Activated B cell treated with CpG ODN at 0.5 μM for 24 hours (primary cell): ENCODE measurements around the gene CCNF. TPM values are rescaled to one million over a fixed set of nuclear protein-coding genes. Genes with fewer than 3 reads are reported as not detected.
"Not testable (repeated sequence)": the region's sequence is repeated elsewhere in the genome, so short reads cannot be mapped to it uniquely, and the experiment has no call there.

Source experiments
- ATAC-seq: fragments of 200-7000 bp; cut with Tn5 transposase; one replicate; pipeline ENCODE4 v1.10.0; 2021; ENCODE audit warnings: low read depth, mild to moderate bottlenecking, moderate library complexity
- CTCF ChIA-PET: fragments of 350-600 bp; sonication (Branson Sonifier 250); formaldehyde crosslinking; loops from one replicate; lab custom pipeline; 2021; ENCODE audit warnings: antibody characterized with exemption; lab: Charles Lee
- POLR2A ChIA-PET: fragments of 350-600 bp; sonication (Branson Sonifier 250); formaldehyde crosslinking; loops from one replicate; lab custom pipeline; 2021; ENCODE audit warnings: antibody characterized with exemption; lab: Charles Lee
- DNase-seq: peaks from one replicate; pipeline ENCODE4 v3.0.0; 2022
- H3K27ac Mint-ChIP-seq: one replicate; pipeline ENCODE4 v1.8.0; 2020; ENCODE audit warnings: mixed read lengths
- H3K27me3 Mint-ChIP-seq: one replicate; pipeline ENCODE4 v1.8.0; 2021; ENCODE audit warnings: mixed read lengths
- H3K36me3 Mint-ChIP-seq: one replicate; pipeline ENCODE4 v1.8.0; 2021; ENCODE audit warnings: low read depth, mixed read lengths
- H3K4me1 Mint-ChIP-seq: one replicate; pipeline ENCODE4 v1.8.0; 2021; ENCODE audit warnings: mixed read lengths
- H3K4me3 Mint-ChIP-seq: one replicate; pipeline ENCODE4 v1.8.0; 2020; ENCODE audit warnings: mild to moderate bottlenecking, mixed read lengths
- H3K9me3 Mint-ChIP-seq: one replicate; pipeline ENCODE4 v1.8.0; 2020; ENCODE audit warnings: mixed read lengths
- intact Hi-C: fragments of 100-400 bp; cut with micrococcal nuclease; formaldehyde crosslinking; loops from one replicate; pipeline ENCODE4 v1.15.1; 2024
- total RNA-seq: library from RNA; stranded (reverse); gene quantifications from 2 replicates; pipeline ENCODE4 v1.2.3, GENCODE V29; 2022
- TF ChIP-seq, protein P1 (sequence below): fragments of 200-600 bp; IDR thresholded peaks from one replicate; pipeline ENCODE4 v1.8.0; 2022; ENCODE audit warnings: antibody characterized with exemption, mild to moderate bottlenecking

The CCNF gene, protein sequence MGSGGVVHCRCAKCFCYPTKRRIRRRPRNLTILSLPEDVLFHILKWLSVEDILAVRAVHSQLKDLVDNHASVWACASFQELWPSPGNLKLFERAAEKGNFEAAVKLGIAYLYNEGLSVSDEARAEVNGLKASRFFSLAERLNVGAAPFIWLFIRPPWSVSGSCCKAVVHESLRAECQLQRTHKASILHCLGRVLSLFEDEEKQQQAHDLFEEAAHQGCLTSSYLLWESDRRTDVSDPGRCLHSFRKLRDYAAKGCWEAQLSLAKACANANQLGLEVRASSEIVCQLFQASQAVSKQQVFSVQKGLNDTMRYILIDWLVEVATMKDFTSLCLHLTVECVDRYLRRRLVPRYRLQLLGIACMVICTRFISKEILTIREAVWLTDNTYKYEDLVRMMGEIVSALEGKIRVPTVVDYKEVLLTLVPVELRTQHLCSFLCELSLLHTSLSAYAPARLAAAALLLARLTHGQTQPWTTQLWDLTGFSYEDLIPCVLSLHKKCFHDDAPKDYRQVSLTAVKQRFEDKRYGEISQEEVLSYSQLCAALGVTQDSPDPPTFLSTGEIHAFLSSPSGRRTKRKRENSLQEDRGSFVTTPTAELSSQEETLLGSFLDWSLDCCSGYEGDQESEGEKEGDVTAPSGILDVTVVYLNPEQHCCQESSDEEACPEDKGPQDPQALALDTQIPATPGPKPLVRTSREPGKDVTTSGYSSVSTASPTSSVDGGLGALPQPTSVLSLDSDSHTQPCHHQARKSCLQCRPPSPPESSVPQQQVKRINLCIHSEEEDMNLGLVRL
- 5.3 and 5.5 TPM in 2 replicates for total RNA-seq

DNA sequence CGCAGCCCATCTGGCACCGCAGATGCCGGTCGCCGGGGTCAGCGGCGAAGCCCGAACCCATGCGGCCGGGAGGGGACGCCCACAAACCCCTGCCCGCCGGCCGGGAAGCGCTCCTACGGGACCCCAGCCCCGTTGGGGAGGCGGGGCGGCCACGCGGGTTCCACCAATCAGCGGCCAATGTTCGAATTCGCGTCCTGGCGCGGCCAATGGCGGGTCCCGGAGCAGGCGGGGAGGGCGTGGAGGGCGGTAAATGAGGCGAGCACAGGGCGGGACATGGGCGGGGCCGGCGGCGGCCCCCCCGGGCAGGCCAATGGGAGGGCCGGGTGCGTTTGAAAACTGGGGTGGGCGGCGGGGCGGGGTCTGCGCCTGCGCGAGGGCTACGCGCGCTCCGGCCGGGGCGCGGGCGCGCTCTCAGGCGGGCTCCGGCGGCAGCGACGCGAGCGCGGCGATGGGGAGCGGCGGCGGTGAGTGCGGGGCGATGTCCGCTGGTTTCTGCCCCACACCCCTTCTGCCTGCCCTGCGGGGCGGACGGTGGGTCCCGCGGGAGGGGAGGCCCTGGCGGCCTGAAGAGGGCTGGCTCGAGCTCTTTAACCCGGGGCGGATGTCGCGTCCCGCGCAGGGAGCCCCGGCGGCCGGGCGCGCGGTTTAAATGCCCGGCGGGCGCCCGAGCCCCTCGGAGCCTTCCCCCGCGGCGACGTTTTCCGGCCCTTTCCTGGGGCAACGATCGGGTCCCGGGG is at the start of gene CCNF:
CCNF (plus strand) TSS at position 414 of the 737 bp plus-strand sequence; CDS start at position 449, 35 bp downstream.
- H3K27ac Mint-ChIP-seq = peak within 1 kb of the TSS; percentile 56
- H3K4me3 Mint-ChIP-seq = peak within 1 kb of the TSS; percentile 85
- H3K9me3 Mint-ChIP-seq = no peaks in the 10 kb centered on the region
- peaks cover 13% of the 10 kb centered on the region for H3K36me3 Mint-ChIP-seq
- H3K4me1 Mint-ChIP-seq = peaks cover 16% of the 10 kb centered on the region
- ChIA-PET CTCF (interaction anchor here (0.9 to 2.1 kb wide), 6 partner anchors 11 to 108 kb away, joined by 3 to 21 read pairs (median 3); partner anchors contain the start of gene TBC1D24), POLR2A (interaction anchor here (0.6 to 1.7 kb wide), 7 partner anchors 27 to 464 kb away, joined by 3 to 5 read pairs (median 4); partner anchors contain the start of genes RPS2, TBC1D24 and TRAF7)
- intact Hi-C loops = loop anchor here (1.0 to 10.0 kb wide), 5 partner anchors 32 to 204 kb away; partner anchors contain the start of genes E4F1, RNPS1, TBC1D24 and TEDC2
- H3K27me3 Mint-ChIP-seq = no peaks in the 10 kb centered on the region
- peak; percentile 97 for ATAC-seq
- TF ChIP-seq, protein P1, sequence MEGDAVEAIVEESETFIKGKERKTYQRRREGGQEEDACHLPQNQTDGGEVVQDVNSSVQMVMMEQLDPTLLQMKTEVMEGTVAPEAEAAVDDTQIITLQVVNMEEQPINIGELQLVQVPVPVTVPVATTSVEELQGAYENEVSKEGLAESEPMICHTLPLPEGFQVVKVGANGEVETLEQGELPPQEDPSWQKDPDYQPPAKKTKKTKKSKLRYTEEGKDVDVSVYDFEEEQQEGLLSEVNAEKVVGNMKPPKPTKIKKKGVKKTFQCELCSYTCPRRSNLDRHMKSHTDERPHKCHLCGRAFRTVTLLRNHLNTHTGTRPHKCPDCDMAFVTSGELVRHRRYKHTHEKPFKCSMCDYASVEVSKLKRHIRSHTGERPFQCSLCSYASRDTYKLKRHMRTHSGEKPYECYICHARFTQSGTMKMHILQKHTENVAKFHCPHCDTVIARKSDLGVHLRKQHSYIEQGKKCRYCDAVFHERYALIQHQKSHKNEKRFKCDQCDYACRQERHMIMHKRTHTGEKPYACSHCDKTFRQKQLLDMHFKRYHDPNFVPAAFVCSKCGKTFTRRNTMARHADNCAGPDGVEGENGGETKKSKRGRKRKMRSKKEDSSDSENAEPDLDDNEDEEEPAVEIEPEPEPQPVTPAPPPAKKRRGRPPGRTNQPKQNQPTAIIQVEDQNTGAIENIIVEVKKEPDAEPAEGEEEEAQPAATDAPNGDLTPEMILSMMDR = no peak
- DNase-seq = peak; percentile 91

DNA sequence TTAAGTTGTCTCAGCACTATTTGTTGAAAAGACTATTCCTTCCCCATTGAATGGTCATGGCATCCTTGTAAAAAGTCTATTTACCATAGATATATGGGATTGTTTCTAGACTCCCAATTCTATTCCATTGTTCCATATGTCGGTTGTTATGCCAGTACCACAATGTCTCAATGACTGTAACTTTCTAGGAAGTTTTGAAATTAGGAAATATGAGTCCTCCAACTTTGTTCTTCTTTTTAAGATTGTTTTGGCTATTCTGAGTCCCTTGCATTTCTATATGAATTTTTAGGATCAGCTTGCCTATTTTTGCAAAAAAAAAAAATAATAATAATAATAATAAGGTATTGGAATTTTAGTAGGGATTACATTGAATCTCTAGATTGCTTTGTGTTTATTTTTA is 45.7 kb upstream of the CCNF start:
- Mint-ChIP-seq H3K9me3 (peaks cover 1% of the 10 kb centered on the region), H3K4me3 (no peak overlapping the region), H3K27ac (no peak overlapping the region), H3K36me3 (no peaks in the 10 kb centered on the region), H3K4me1 (no peaks in the 10 kb centered on the region), H3K27me3 (peaks cover 13% of the 10 kb centered on the region)
- ChIA-PET CTCF (no interaction called here), POLR2A (no interaction called here)
- no peak for DNase-seq
- TF ChIP-seq, protein P1 = no peak
- intact Hi-C loops = no loop called here
- no peak for ATAC-seq

DNA sequence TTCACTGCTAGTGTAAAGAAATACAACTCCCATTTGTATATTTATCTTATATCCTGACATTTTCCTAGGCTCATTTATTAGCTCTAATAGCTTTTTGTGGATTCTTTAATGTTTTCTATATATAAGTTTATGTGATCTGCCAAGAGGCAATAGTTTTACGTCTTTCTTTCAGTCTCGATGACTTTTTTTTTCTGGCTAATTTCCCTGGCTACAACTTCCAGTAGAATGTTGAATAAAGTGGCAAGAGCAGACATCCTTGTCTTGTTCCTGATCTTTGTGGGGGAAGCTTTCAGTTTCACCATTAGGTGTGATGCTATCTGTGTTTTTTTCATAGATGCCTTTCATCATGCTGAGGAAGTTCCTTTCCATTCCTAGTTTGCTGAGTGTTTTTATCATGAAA is 44.8 kb upstream of the CCNF start:
- Mint-ChIP-seq H3K4me1 (no peaks in the 10 kb centered on the region), H3K9me3 (peaks cover 3% of the 10 kb centered on the region), H3K27ac (no peak overlapping the region), H3K36me3 (no peaks in the 10 kb centered on the region), H3K4me3 (no peak overlapping the region), H3K27me3 (peaks cover 13% of the 10 kb centered on the region)
- TF ChIP-seq, protein P1 = no peak
- no peak for ATAC-seq
- POLR2A ChIA-PET = no interaction called here
- no peak for DNase-seq
- intact Hi-C loops = no loop called here
- CTCF ChIA-PET = no interaction called here

DNA sequence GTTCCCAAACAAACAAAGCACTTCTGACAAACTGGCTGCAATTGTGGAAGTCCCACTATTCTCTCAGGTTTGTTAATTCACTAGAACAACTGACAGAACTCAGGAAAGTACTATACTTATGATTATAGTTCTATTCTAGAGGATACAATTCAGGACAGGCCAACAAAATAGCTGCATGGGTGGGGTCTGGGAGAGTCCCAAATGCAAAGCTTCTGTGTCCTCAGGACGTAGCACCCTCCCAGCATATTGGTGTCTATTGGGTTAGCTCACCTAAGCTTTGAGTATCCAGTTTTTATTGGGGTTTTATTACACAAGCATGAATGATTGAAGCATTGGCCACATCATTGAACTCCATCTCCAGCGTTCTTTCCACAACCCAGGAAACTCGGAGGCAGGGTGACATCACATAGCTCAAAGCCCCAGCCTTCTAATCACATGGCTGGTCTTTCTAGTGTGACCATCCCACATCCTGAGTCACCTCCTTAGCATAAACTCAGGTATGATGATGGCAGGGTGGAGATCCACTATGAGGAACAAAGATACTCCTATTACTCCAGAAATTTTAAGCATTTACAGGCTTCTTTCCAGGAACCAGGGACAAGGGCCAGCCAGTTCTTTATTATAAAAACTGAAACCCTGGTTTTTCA is 43.9 kb upstream of the CCNF start:
- TF ChIP-seq, protein P1 = no peak
- DNase-seq (no peak), ATAC-seq (no peak)
- Mint-ChIP-seq H3K4me3 (no peak overlapping the region), H3K36me3 (no peaks in the 10 kb centered on the region), H3K9me3 (peaks cover 3% of the 10 kb centered on the region), H3K27ac (no peak overlapping the region), H3K4me1 (no peaks in the 10 kb centered on the region), H3K27me3 (peaks cover 13% of the 10 kb centered on the region)
- intact Hi-C loops = no loop called here
- POLR2A ChIA-PET = no interaction called here
- CTCF ChIA-PET = interaction anchor here (1.0 kb wide), 1 partner anchor 10 kb away, joined by 3 read pairs; no protein-coding TSS in a partner anchor

DNA sequence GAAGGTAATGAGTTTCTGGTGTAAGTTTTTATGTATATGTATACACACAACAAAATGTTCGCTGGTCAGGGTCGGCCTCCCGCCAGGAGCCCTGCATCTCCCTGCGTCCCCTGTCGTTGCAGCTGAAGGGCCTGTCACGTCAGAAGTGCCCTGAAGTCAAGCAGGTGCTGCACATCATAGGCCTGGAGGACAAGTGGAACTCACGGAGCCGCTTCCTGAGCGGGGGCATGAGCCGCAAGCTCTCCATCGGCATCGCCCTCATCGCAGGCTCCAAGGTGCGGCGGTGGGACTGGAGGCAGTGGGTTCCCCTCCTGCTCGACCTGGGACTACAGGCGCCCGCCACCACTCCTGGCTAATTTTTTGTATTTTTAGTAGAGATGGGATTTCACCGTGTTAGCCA is 43.3 kb upstream of the CCNF start:
- CTCF ChIA-PET, H3K36me3 Mint-ChIP-seq, H3K9me3 Mint-ChIP-seq, H3K27ac Mint-ChIP-seq, intact Hi-C loops, DNase-seq, ATAC-seq, H3K4me1 Mint-ChIP-seq, H3K4me3 Mint-ChIP-seq, POLR2A ChIA-PET: not testable (repeated sequence)
- H3K27me3 Mint-ChIP-seq = peaks cover 13% of the 10 kb centered on the region
